ENCODE results near the gene RAB30. TPM values are rescaled to one million over a fixed set of nuclear protein-coding genes. Genes with fewer than 3 reads are reported as not detected.

RAB30 gene
- total RNA-seq, 1 donor from 2014 or later = 12.3 TPM

DNA sequence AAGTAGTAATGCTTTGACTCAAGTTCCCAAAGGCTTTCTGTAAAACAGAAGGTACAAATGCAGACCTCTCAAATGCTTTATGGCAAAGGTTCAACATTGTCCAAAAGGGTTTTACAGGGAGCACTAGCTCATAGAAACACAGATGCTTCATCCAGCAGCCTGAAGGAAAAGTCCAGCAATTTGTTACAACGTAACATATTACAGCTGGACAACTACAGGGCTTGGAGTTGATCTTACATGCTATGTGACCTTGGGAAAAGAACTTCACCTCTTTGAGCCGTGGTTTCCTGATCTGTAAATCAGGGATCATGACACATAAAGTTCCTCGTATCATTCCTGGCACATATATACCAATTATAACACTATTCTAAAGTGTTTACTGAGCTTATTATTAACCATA lies 85.3 kb downstream of the RAB30 start:
- Mint-ChIP-seq H3K27ac (no peak overlapping the region), H3K27me3 (ENCODE audit: insufficient read depth, low read depth) (no peaks in the 10 kb centered on the region), H3K4me1 (peaks cover 25% of the 10 kb centered on the region), H3K4me3 (no peak overlapping the region), H3K9me3 (no peaks in the 10 kb centered on the region), H3K36me3 (peaks cover 27% of the 10 kb centered on the region)
- no peak overlapping the region for H3K4me2 ChIP-seq
- DNase-seq (ENCODE audit: low spot score) = no peak
- H3F3A ChIP-seq (ENCODE audit: low read depth) = peaks cover 19% of the 10 kb centered on the region
- TF ChIP-seq CTCF (IDR thresholded peaks at IDR 0.05) = no peak
- TF ChIP-seq EZH2 (IDR thresholded peaks at IDR 0.05) = no peak
- no peak for TF ChIP-seq EZH2phosphoT487 (IDR thresholded peaks at IDR 0.05)
- no peaks in the 10 kb centered on the region for H3K27me3 ChIP-seq
- no peak overlapping the region for H3K27ac ChIP-seq
- H2AFZ ChIP-seq (replicated peaks) = no peak overlapping the region
- no peak overlapping the region for H3K4me3 ChIP-seq
- H3K4me1 ChIP-seq = peaks cover 27% of the 10 kb centered on the region
- H3K9me3 ChIP-seq (ENCODE audit: low read depth) = no peaks in the 10 kb centered on the region
- H4K20me1 ChIP-seq (ENCODE audit: low read depth) = peaks cover 6% of the 10 kb centered on the region
- no peaks in the 10 kb centered on the region for H3K36me3 ChIP-seq
- H3K9ac ChIP-seq = no peak overlapping the region
- H3K79me2 ChIP-seq (ENCODE audit: low read depth) = no peaks in the 10 kb centered on the region

- Mint-ChIP-seq H3K4me1 (peaks cover 2% of the 10 kb centered on the region), H3K9me3 (no peaks in the 10 kb centered on the region), H3K27ac (no peak overlapping the region), H3K4me3 (no peak overlapping the region), H3K27me3 (ENCODE audit: insufficient read depth, low read depth) (peaks cover 3% of the 10 kb centered on the region), H3K36me3 (peaks cover 29% of the 10 kb centered on the region)
- TF ChIP-seq EZH2 (IDR thresholded peaks at IDR 0.05) (no peak), EZH2phosphoT487 (IDR thresholded peaks at IDR 0.05) (no peak), CTCF (IDR thresholded peaks at IDR 0.05) (no peak)
- Histone ChIP-seq H3K9ac (no peak overlapping the region), H3K27ac (no peak overlapping the region), H3F3A (ENCODE audit: low read depth) (peaks cover 4% of the 10 kb centered on the region), H3K27me3 (no peaks in the 10 kb centered on the region), H4K20me1 (ENCODE audit: low read depth) (no peaks in the 10 kb centered on the region), H3K4me1 (peaks cover 9% of the 10 kb centered on the region), H3K9me3 (ENCODE audit: low read depth) (no peaks in the 10 kb centered on the region), H3K79me2 (ENCODE audit: low read depth) (no peaks in the 10 kb centered on the region), H3K36me3 (no peaks in the 10 kb centered on the region), H3K4me3 (no peak overlapping the region), H2AFZ (replicated peaks) (no peak overlapping the region), H3K4me2 (no peak overlapping the region)
- no peak for DNase-seq (ENCODE audit: low spot score)
Measured at GRCh38 chr11:82981852-82982251, 89.8 kb downstream of the RAB30 start.

- H3K4me3 Mint-ChIP-seq = no peak overlapping the region
- DNase-seq (ENCODE audit: low spot score) = no peak
- H3K27ac ChIP-seq = no peak overlapping the region
- peaks cover 2% of the 10 kb centered on the region for H3K4me1 Mint-ChIP-seq
- peaks cover 12% of the 10 kb centered on the region for H3K4me1 ChIP-seq
- peaks cover 5% of the 10 kb centered on the region for H3K27me3 Mint-ChIP-seq (ENCODE audit: insufficient read depth, low read depth)
- TF ChIP-seq CTCF (IDR thresholded peaks at IDR 0.05) = no peak
- no peak for TF ChIP-seq EZH2 (IDR thresholded peaks at IDR 0.05)
- TF ChIP-seq EZH2phosphoT487 (IDR thresholded peaks at IDR 0.05) = no peak
- H2AFZ ChIP-seq (replicated peaks) = no peak overlapping the region
- H3K27me3 ChIP-seq = no peaks in the 10 kb centered on the region
- H3K79me2 ChIP-seq (ENCODE audit: low read depth) = no peaks in the 10 kb centered on the region
- H3K9ac ChIP-seq = no peak overlapping the region
- H3K4me2 ChIP-seq = no peak overlapping the region
- H3K9me3 ChIP-seq (ENCODE audit: low read depth) = no peaks in the 10 kb centered on the region
- no peaks in the 10 kb centered on the region for H4K20me1 ChIP-seq (ENCODE audit: low read depth)
- no peak overlapping the region for H3K27ac Mint-ChIP-seq
- peaks cover 25% of the 10 kb centered on the region for H3K36me3 Mint-ChIP-seq
- no peaks in the 10 kb centered on the region for H3K9me3 Mint-ChIP-seq
- H3K36me3 ChIP-seq = no peaks in the 10 kb centered on the region
- peaks cover 4% of the 10 kb centered on the region for H3F3A ChIP-seq (ENCODE audit: low read depth)
- no peak overlapping the region for H3K4me3 ChIP-seq
Measured at GRCh38 chr11:82980947-82981346, 90.8 kb downstream of the RAB30 start.

Data from neural progenitor cell (in vitro differentiated cells).